ENCODE data around the gene GPR143. TPM values are rescaled to one million over a fixed set of nuclear protein-coding genes. Genes with fewer than 3 reads are reported as not detected.

Gene GPR143
- total RNA-seq, 1 donor from 2014 or later = 4.7 TPM

GRCh38 chrX:9802737-9803136 lies 37.1 kb upstream of the GPR143 start:
- Mint-ChIP-seq H3K27me3 (no peaks in the 10 kb centered on the region), H3K4me3 (no peak overlapping the region), H3K36me3 (peaks cover 9% of the 10 kb centered on the region), H3K9me3 (peaks cover 13% of the 10 kb centered on the region), H3K27ac (no peak overlapping the region), H3K4me1 (ENCODE audit: unreplicated experiment) (peaks cover 3% of the 10 kb centered on the region)
- no peak for TF ChIP-seq CTCF (conservative IDR thresholded peaks at IDR 0.05)
- DNase-seq (ENCODE audit: extremely low spot score, unreplicated experiment) = no peak

- no peaks in the 10 kb centered on the region for H3K27me3 Mint-ChIP-seq
- H3K9me3 Mint-ChIP-seq = peaks cover 20% of the 10 kb centered on the region
- peak overlapping the region; percentile 46 for H3K4me3 Mint-ChIP-seq
- DNase-seq (ENCODE audit: extremely low spot score, unreplicated experiment) = no peak
- peak overlapping the region; percentile 71 for H3K27ac Mint-ChIP-seq
- no peak for TF ChIP-seq CTCF (conservative IDR thresholded peaks at IDR 0.05)
- peaks cover 13% of the 10 kb centered on the region for H3K36me3 Mint-ChIP-seq
- H3K4me1 Mint-ChIP-seq (ENCODE audit: unreplicated experiment) = peaks cover 4% of the 10 kb centered on the region
These were observed 32.0 kb upstream of the GPR143 start for GRCh38 chrX:9797384-9798360.

- TF ChIP-seq CTCF (conservative IDR thresholded peaks at IDR 0.05) = no peak
- Mint-ChIP-seq H3K27me3 (no peaks in the 10 kb centered on the region), H3K27ac (no peak overlapping the region), H3K9me3 (peaks cover 15% of the 10 kb centered on the region), H3K4me3 (no peak overlapping the region), H3K36me3 (peaks cover 8% of the 10 kb centered on the region), H3K4me1 (ENCODE audit: unreplicated experiment) (peaks cover 4% of the 10 kb centered on the region)
- DNase-seq (ENCODE audit: extremely low spot score, unreplicated experiment) = no peak
These were observed 28.8 kb upstream of the GPR143 start for GRCh38 chrX:9794495-9794894.

- H3K27me3 Mint-ChIP-seq = no peaks in the 10 kb centered on the region
- peaks cover 6% of the 10 kb centered on the region for H3K9me3 Mint-ChIP-seq
- H3K4me1 Mint-ChIP-seq (ENCODE audit: unreplicated experiment) = no peaks in the 10 kb centered on the region
- no peak for TF ChIP-seq CTCF (conservative IDR thresholded peaks at IDR 0.05)
- H3K36me3 Mint-ChIP-seq = peaks cover 4% of the 10 kb centered on the region
- no peak overlapping the region for H3K4me3 Mint-ChIP-seq
- DNase-seq (ENCODE audit: extremely low spot score, unreplicated experiment) = no peak
- H3K27ac Mint-ChIP-seq = peak overlapping the region; percentile 43
These were observed 25.2 kb upstream of the GPR143 start for GRCh38 chrX:9790866-9791265.

GRCh38 chrX:9789555-9789954 lies 23.9 kb upstream of the GPR143 start:
- peak overlapping the region; percentile 81 for H3K4me3 Mint-ChIP-seq
- H3K4me1 Mint-ChIP-seq (ENCODE audit: unreplicated experiment) = no peaks in the 10 kb centered on the region
- no peaks in the 10 kb centered on the region for H3K27me3 Mint-ChIP-seq
- no peaks in the 10 kb centered on the region for H3K36me3 Mint-ChIP-seq
- H3K9me3 Mint-ChIP-seq = no peaks in the 10 kb centered on the region
- peak overlapping the region; percentile 66 for H3K27ac Mint-ChIP-seq
- no peak for TF ChIP-seq CTCF (conservative IDR thresholded peaks at IDR 0.05)
- no peak for DNase-seq (ENCODE audit: extremely low spot score, unreplicated experiment)

All from type B pancreatic cell (in vitro differentiated cells).